ENCODE measurements around the gene MAMDC2. TPM values are rescaled to one million over a fixed set of nuclear protein-coding genes. Genes with fewer than 3 reads are reported as not detected.

MAMDC2 gene
- polyA plus RNA-seq, 2 of the 4 experiments (the other 2 are of a cell fraction), result 0.30 to 0.34 TPM

GRCh38 chr9:70205366-70206020 lies 161.8 kb downstream of the MAMDC2 start (continued):
- no peak for TF ChIP-seq BCL3 (IDR thresholded peaks at IDR 0.05)
- no peak for TF ChIP-seq JUNB (IDR thresholded peaks at IDR 0.05)
- no peak for TF ChIP-seq MYC (IDR thresholded peaks at IDR 0.05; ENCODE audit: borderline replicate concordance, low read length)
- TF ChIP-seq RARB (CRISPR knock-in tag; IDR thresholded peaks at IDR 0.05), result no peak
- TF ChIP-seq ZSCAN20 (CRISPR knock-in tag; IDR thresholded peaks at IDR 0.05), result no peak
- no peak for TF ChIP-seq POLR2AphosphoS2 (conservative IDR thresholded peaks at IDR 0.05; ENCODE audit: low read length)

GRCh38 chr9:70217029-70217428 lies 173.4 kb downstream of the MAMDC2 start:
- FAIRE-seq (no peak), ATAC-seq (no peak)
- CTCF ChIA-PET, result interaction anchor here (1.7 kb wide), 1 partner anchor 795 kb away, joined by 3 read pairs; no protein-coding TSS in a partner anchor

GRCh38 chr9:70218767-70219166 lies 175.1 kb downstream of the MAMDC2 start:
- Histone ChIP-seq H3K4me2 (no peak overlapping the region), H3K9me3 (no peaks in the 10 kb centered on the region), H3K4me1 (no peaks in the 10 kb centered on the region), H3K4me3 (no peak overlapping the region), H3K27ac (no peak overlapping the region)
- no peak for TF ChIP-seq MYC (IDR thresholded peaks at IDR 0.05; ENCODE audit: borderline replicate concordance, low read length)
- TF ChIP-seq EP300 (IDR thresholded peaks at IDR 0.05), result no peak
- no peak for TF ChIP-seq EHF (CRISPR knock-in tag; IDR thresholded peaks at IDR 0.05)
- TF ChIP-seq USF2 (IDR thresholded peaks at IDR 0.05), result no peak
- no peak for TF ChIP-seq TFCP2L1 (CRISPR knock-in tag; IDR thresholded peaks at IDR 0.05)
- TF ChIP-seq CHD4 (IDR thresholded peaks at IDR 0.05; ENCODE audit: borderline replicate concordance), result no peak
- TF ChIP-seq RNF2 (IDR thresholded peaks at IDR 0.05; ENCODE audit: borderline replicate concordance, low read depth), result no peak
- no peak for TF ChIP-seq RCOR1 (IDR thresholded peaks at IDR 0.05; ENCODE audit: low read depth, low read length)
- CTCF ChIA-PET, result no interaction called here
- 2% methylated on average over 1 of the region's 1 CpG for WGBS (ENCODE audit: missing lambda C conversion rate)
- FAIRE-seq (no peak), DNase-seq (ENCODE audit: low read depth in 1 of 2, low spot score in 1 of 2) (no peak), ATAC-seq (no peak)
- POLR2A ChIA-PET, result no interaction called here

More at GRCh38 chr9:70217029-70217428, 173.4 kb downstream of the MAMDC2 start:
- TF ChIP-seq RAD21 (conservative IDR thresholded peaks at IDR 0.05 in 1 of 2, IDR thresholded peaks at IDR 0.05 in 1 of 2) (no peak), FOSL2 (IDR thresholded peaks at IDR 0.05) (no peak), FOSL2 (CRISPR knock-in tag; IDR thresholded peaks at IDR 0.05) (no peak), ESRRA (IDR thresholded peaks at IDR 0.05; ENCODE audit: borderline replicate concordance, low read length) (no peak), ELK1 (IDR thresholded peaks at IDR 0.05; ENCODE audit: low read depth, low read length) (no peak), PHF8 (IDR thresholded peaks at IDR 0.05; ENCODE audit: borderline replicate concordance, low read depth) (no peak), EHF (CRISPR knock-in tag; IDR thresholded peaks at IDR 0.05) (no peak), RNF2 (IDR thresholded peaks at IDR 0.05; ENCODE audit: borderline replicate concordance, low read depth) (no peak), RFX5 (IDR thresholded peaks at IDR 0.05) (no peak)
- POLR2A ChIA-PET, result no interaction called here
- DNase-seq (ENCODE audit: low read depth in 1 of 2, low spot score in 1 of 2), result no peak
- WGBS (ENCODE audit: missing lambda C conversion rate), result 83% methylated on average over 16 of the region's 16 CpGs
- Histone ChIP-seq H3K4me1 (no peaks in the 10 kb centered on the region), H3K4me3 (no peak overlapping the region), H3K4me2 (no peak overlapping the region), H3K27ac (no peak overlapping the region), H3K9me3 (no peaks in the 10 kb centered on the region)
